Body of pancreas (tissue), 4 donors: ENCODE results near the gene TTYH2. TPM values are rescaled to one million over a fixed set of nuclear protein-coding genes. Genes with fewer than 3 reads are reported as not detected.
"Not testable (repeated sequence)": the region's sequence is repeated elsewhere in the genome, so short reads cannot be mapped to it uniquely, and the experiment has no call there.

Source experiments
- ATAC-seq: fragments of 150-250 bp; one replicate; pipeline ENCODE4 v1.9.1; 2016
- DNase-seq, 4 donors: peaks; one replicate each; pipeline ENCODE4 v3.0.0-alpha.2; 2019
- H3K27ac ChIP-seq, 4 donors: fragments of 200-600 bp; sonication (generic); 1 replicate in 3 of 4; 2 replicates in 1 of 4; pipeline versions ENCODE4 v1.5.1 to v1.6.1; 2016 to 2019; ENCODE audit warnings: mild to moderate bottlenecking in 1 of 4, mixed read lengths in 1 of 4, moderate library complexity in 1 of 4
- H3K27me3 ChIP-seq, 2 donors: fragments of 200-600 bp; sonication (generic); one replicate each; pipeline ENCODE4 v1.6.0; 2016; ENCODE audit warnings: mild to moderate bottlenecking in 1 of 2
- H3K36me3 ChIP-seq, 2 donors: fragments of 200-600 bp; sonication (generic); replicated peaks in 1 of 2; 2 replicates each; pipeline ENCODE4 v1.5.1; 2016; ENCODE audit warnings: low read depth in 2 of 2; ENCODE audit not compliant: insufficient read depth in 1 of 2
- H3K4me1 ChIP-seq: fragments of 200-600 bp; sonication (generic); one replicate; pipeline ENCODE4 v1.6.0; 2016
- H3K4me3 ChIP-seq, 2 donors: fragments of 200-600 bp; sonication (generic); 1 replicate in 1 of 2; 2 replicates in 1 of 2; pipeline ENCODE4 v1.5.1; 2016 to 2019
- H3K9me3 ChIP-seq, 3 donors: fragments of 200-600 bp; sonication (generic); 1 replicate in 2 of 3; 2 replicates in 1 of 3; pipeline ENCODE4 v1.5.1; 2016
- POLR2A ChIP-seq, 3 donors: fragments of 450-650 bp; IDR thresholded peaks; one replicate each; pipeline ENCODE4 v1.6.1; 2016; ENCODE audit warnings: antibody characterized with exemption in 3 of 3, mild to moderate bottlenecking in 2 of 3
- WGBS, 2 donors: methylation state at CpG; one replicate each; pipeline ENCODE4 v1.1.5; 2017; 5-methylcytosine and 5-hydroxymethylcytosine counted together
- intact Hi-C: fragments of 100-400 bp; cut with DNase I; formaldehyde crosslinking; loops from one replicate; pipeline ENCODE4 v1.15.1; 2023
- total RNA-seq, 2 donors: library from RNA; depleted of rRNA; stranded (reverse); fragments of >200 nt; gene quantifications; one replicate each; pipeline ENCODE4 v1.1.0, GENCODE V29; 2016
- TF ChIP-seq, protein P1 (sequence below), 7 experiments: fragments of 450-650 bp in 4 of 7; fragments of 200-600 bp in 3 of 7; sonication (generic) in 3 of 7; IDR thresholded peaks; one replicate each; pipeline ENCODE4 v1.5.1; 2016 to 2019; ENCODE audit warnings: antibody characterized with exemption in 7 of 7

Gene TTYH2
- total RNA-seq, 2 donors from 2014 or later = 8.0 to 14.8 TPM

DNA sequence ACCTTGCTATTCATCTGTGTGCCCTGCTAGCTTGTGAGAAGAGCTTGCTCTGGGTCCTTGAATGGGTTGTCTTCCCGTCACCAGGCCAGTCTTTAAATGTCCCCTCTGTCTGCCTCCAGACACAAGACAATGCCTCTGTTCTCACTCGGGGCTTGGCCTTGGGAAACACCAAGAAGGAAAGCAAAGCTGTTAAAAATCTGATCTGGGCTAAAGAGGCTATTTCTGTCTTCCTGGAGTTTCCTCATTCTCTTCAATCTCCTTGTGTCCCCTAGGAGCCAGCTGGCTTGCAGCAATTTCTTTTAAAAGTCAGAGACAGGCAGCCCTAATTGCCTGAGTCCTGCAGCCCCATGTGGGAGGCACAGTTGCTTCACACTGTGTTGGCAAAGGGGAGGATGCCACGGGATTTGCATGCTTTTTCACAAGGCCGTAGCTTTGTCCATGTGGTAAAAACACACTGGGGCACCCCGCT, 63.2 kb downstream of the TTYH2 start:
- no peak for ATAC-seq
- 55 to 62% methylated on average over 5 of the region's 5 CpGs for WGBS, 2 donors
- Histone ChIP-seq H3K27ac (no peak overlapping the region), H3K4me3 (no peak overlapping the region), H3K4me1 (peaks cover 10% of the 10 kb centered on the region), H3K9me3 (no peaks in the 10 kb centered on the region), H3K36me3 (no peaks in the 10 kb centered on the region), H3K27me3 (peaks cover 0 to 9% of the 10 kb centered on the region in 2 donors)
- TF ChIP-seq, protein P1, sequence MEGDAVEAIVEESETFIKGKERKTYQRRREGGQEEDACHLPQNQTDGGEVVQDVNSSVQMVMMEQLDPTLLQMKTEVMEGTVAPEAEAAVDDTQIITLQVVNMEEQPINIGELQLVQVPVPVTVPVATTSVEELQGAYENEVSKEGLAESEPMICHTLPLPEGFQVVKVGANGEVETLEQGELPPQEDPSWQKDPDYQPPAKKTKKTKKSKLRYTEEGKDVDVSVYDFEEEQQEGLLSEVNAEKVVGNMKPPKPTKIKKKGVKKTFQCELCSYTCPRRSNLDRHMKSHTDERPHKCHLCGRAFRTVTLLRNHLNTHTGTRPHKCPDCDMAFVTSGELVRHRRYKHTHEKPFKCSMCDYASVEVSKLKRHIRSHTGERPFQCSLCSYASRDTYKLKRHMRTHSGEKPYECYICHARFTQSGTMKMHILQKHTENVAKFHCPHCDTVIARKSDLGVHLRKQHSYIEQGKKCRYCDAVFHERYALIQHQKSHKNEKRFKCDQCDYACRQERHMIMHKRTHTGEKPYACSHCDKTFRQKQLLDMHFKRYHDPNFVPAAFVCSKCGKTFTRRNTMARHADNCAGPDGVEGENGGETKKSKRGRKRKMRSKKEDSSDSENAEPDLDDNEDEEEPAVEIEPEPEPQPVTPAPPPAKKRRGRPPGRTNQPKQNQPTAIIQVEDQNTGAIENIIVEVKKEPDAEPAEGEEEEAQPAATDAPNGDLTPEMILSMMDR (IDR thresholded peaks at IDR 0.05) = no peak
- no peak for TF ChIP-seq POLR2A (IDR thresholded peaks at IDR 0.05)
- intact Hi-C loops = no loop called here
- no peak for DNase-seq

DNA sequence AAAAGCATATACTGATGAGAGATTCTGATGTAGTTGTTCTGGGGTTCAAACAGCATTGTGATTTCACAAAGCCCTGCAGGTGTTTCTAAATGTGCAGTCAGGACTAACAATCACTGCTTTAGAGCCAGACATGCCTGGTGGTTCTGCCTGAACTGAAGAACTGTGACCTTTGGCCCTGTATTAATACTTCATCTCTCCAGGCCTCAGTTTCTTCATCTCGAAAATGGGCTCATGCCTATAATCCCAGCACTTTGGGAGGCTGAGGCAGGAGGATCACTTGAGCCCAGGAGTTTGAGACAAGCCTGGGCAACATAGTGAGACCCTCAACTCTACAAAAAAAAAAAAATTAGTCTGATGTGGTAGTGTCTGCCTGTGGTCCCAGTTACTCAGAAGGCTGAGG, 64.6 kb downstream of the TTYH2 start:
- TF ChIP-seq, protein P1 (IDR thresholded peaks at IDR 0.05) = no peak
- TF ChIP-seq POLR2A (IDR thresholded peaks at IDR 0.05) = no peak
- H3K27me3 ChIP-seq = peaks cover 0 to 9% of the 10 kb centered on the region in 2 donors
- DNase-seq (no peak), ATAC-seq (no peak)
- no peak overlapping the region for H3K4me3 ChIP-seq
- H3K36me3 ChIP-seq = no peaks in the 10 kb centered on the region
- no peaks in the 10 kb centered on the region for H3K9me3 ChIP-seq
- WGBS, 2 donors = 36 to 48% methylated on average over 1 of the region's 1 CpG
- peaks cover 10% of the 10 kb centered on the region for H3K4me1 ChIP-seq
- intact Hi-C loops = no loop called here
- no peak overlapping the region for H3K27ac ChIP-seq

DNA sequence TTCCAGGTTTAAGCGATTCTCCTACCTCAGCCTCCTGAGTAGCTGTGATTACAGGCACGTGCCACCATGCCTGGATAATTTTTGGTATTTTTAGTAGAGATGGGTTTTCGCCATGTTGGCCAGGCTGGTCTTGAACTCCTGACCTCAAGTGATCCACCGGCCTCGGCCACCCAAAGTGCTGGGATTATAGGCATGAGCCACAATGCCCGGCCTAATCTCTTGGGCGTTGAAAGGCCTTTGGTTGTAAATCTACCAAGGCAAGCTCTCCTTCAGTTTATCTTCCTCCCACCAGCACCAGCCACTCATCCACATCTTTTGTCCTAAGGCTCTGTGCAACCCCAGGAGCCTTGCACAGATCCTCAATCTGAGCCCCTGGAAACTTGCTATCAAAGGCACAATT, 66.2 kb downstream of the TTYH2 start:
- ATAC-seq, DNase-seq, H3K9me3 ChIP-seq, H3K4me1 ChIP-seq, intact Hi-C loops, H3K27me3 ChIP-seq, H3K36me3 ChIP-seq, H3K27ac ChIP-seq, H3K4me3 ChIP-seq: not testable (repeated sequence)
- 86 to 89% methylated on average over 7 of the region's 7 CpGs for WGBS, 2 donors

DNA sequence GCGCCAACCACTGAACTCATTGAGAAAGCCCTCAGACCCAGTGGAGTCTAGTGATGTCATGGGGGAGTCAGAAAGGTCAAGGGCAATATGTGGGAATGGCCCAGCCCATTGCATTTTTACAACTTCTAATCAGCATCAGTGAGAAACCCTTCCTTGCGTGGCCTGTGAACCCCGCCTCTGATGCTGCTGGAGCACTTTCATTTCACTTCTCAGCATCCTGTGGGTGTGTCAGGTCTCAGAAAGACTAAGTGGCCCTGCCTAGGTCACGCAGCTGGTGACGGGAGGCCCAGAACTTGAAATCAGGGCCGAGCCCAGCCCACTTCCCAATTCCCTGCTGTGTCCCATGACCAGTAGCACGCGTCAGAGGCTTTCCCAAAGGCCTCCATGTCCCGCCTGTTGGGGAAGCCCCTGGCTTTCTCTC, 66.7 kb downstream of the TTYH2 start:
- WGBS, 2 donors = 68 to 100% methylated on average over 1 to 9 of the region's 9 CpGs
- Histone ChIP-seq H3K27ac (no peak overlapping the region), H3K27me3 (no peaks in the 10 kb centered on the region), H3K36me3 (no peaks in the 10 kb centered on the region), H3K4me3 (no peak overlapping the region), H3K9me3 (no peaks in the 10 kb centered on the region), H3K4me1 (peaks cover 3% of the 10 kb centered on the region)
- TF ChIP-seq POLR2A (IDR thresholded peaks at IDR 0.05) = no peak
- TF ChIP-seq, protein P1 (IDR thresholded peaks at IDR 0.05) = no peak
- ATAC-seq (no peak), DNase-seq (no peak)
- intact Hi-C loops = no loop called here

DNA sequence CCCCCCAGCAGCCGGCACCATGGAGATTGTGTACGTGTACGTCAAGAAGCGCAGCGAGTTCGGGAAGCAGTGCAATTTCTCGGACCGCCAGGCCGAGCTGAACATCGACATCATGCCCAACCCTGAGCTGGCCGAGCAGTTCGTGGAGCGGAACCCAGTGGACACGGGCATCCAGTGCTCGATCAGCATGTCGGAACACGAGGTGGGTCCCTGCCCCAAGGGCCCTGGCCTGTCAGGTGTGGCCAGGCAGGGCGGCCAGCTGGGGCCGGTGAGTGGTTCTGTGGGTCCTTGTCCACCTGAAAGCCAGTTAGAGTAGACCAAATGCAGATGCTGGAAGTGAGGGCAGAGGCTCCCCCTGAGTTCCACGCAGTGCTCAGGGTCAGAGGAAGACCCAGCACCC, 68.4 kb downstream of the TTYH2 start:
- Histone ChIP-seq H3K9me3 (no peaks in the 10 kb centered on the region), H3K4me3 (no peak overlapping the region), H3K27ac (no peak overlapping the region), H3K4me1 (peaks cover 3% of the 10 kb centered on the region), H3K27me3 (no peaks in the 10 kb centered on the region), H3K36me3 (no peaks in the 10 kb centered on the region)
- no peak for DNase-seq
- no peak for ATAC-seq
- TF ChIP-seq POLR2A (IDR thresholded peaks at IDR 0.05) = no peak
- TF ChIP-seq, protein P1 (IDR thresholded peaks at IDR 0.05) = no peak
- WGBS, 2 donors = 80 to 89% methylated on average over 1 to 20 of the region's 20 CpGs
- intact Hi-C loops = no loop called here

DNA sequence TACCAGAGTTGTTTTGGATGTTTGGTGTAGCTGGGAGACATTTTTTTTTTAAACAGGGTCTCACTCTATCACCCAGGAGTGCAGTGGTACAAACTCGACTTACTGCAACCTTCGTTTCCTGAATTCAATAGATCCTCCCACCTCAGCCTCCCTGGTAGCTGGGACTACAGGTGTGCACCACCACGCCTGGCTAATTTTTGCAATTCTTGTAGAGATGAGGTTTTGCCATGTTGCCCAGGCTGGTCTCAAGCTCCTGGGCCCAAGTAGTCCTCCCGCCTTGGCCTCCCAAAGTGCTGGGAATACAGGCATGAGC, 68.9 kb downstream of the TTYH2 start:
- DNase-seq, H3K27me3 ChIP-seq, H3K4me3 ChIP-seq, H3K36me3 ChIP-seq, intact Hi-C loops, H3K4me1 ChIP-seq, H3K27ac ChIP-seq, ATAC-seq, H3K9me3 ChIP-seq: not testable (repeated sequence)
- WGBS, 2 donors = 77 to 82% methylated on average over 4 of the region's 4 CpGs
